ENCODE results near the gene OIT3. TPM values are rescaled to one million over a fixed set of nuclear protein-coding genes. Genes with fewer than 3 reads are reported as not detected.

OIT3 gene
- total and polyA plus RNA-seq, 2 of the 4 experiments (the other 2 are of a cell fraction) = not detected

- H3K4me1 ChIP-seq (ENCODE audit: control insufficient read depth, insufficient read depth, low read length) = peaks cover 4% of the 10 kb centered on the region; the same call in 1 of the 2 replicates
- H3K79me1 ChIP-seq (ENCODE audit: low read depth in 1 of 2, low read length in 2 of 2) = peaks cover 12 to 34% of the 10 kb centered on the region in 2 experiments
- no CpG with 5 or more reads among the region's 7 CpGs for WGBS, 2 experiments (ENCODE audit: extremely low coverage in 2 of 2, insufficient read length in 1 of 2)
- no peak overlapping the region for H3K9ac ChIP-seq (ENCODE audit: low read depth, low read length)
- no peak overlapping the region; the same call in 1 of the 2 replicates for H3K27ac ChIP-seq (ENCODE audit: insufficient read depth, low read length)
- BruUV-seq (replicated peaks) = no TSS peak
- ATAC-seq (ENCODE audit: low read depth) (peak; percentile 89), DNase-seq (peak; percentile 89)
- no peak overlapping the region for H2BK15ac ChIP-seq (ENCODE audit: low read depth, low read length)
- no peak overlapping the region for H2AFZ ChIP-seq (replicated peaks; ENCODE audit: low read length, poor library complexity)
- no peaks in the 10 kb centered on the region for H3K27me3 ChIP-seq (ENCODE audit: control insufficient read depth, insufficient read depth, low read length)
- H3K4me3 ChIP-seq (ENCODE audit: insufficient read depth, low read depth, low read length) = no peak overlapping the region
- no peak overlapping the region for H2AK5ac ChIP-seq (ENCODE audit: low read depth, low read length)
- H4K20me1 ChIP-seq (ENCODE audit: insufficient read depth, low read length) = peaks cover 3% of the 10 kb centered on the region; the same call in 1 of the 2 replicates
- H2BK5ac ChIP-seq (ENCODE audit: low read depth, low read length, poor library complexity, severe bottlenecking) = no peak overlapping the region
- dilution Hi-C loops (cut with HindIII; ENCODE audit: low sequenced_read_pairs, unreplicated experiment) = no loop called here
- H3K36me3 ChIP-seq (ENCODE audit: control insufficient read depth, insufficient read depth, low read length) = no peaks in the 10 kb centered on the region; the same call in 1 of the 2 replicates
- H3K9me3 ChIP-seq (ENCODE audit: control insufficient read depth, insufficient read depth, low read length) = no peaks in the 10 kb centered on the region
- no peak overlapping the region for H4K5ac ChIP-seq (ENCODE audit: low read depth, low read length)
- H2BK20ac ChIP-seq (ENCODE audit: low read depth, low read length) = no peak overlapping the region
- H3K14ac ChIP-seq (replicated peaks; ENCODE audit: low read depth, low read length) = no peak overlapping the region
- in situ Hi-C loops (cut with MboI; ENCODE audit: low sequenced_read_pairs) = no loop called here
- H3K9me1 ChIP-seq (ENCODE audit: insufficient read depth, low read length) = no peaks in the 10 kb centered on the region; the same call in 1 of the 2 replicates
- H3K4me2 ChIP-seq (ENCODE audit: low read depth, low read length) = no peak overlapping the region
- no peak overlapping the region for H2AK9ac ChIP-seq (replicated peaks; ENCODE audit: low read depth, low read length, poor library complexity)
- H4K91ac ChIP-seq (ENCODE audit: insufficient read depth, low read depth, low read length) = no peak overlapping the region
- H2BK120ac ChIP-seq (ENCODE audit: low read depth, low read length) = no peak overlapping the region
- no peak overlapping the region for H3K4ac ChIP-seq (ENCODE audit: low read depth, low read length)
- TF ChIP-seq CEBPB (IDR thresholded peaks at IDR 0.05; ENCODE audit: low read depth, low read length) = peak; percentile 68
- TF ChIP-seq MAFK (IDR thresholded peaks at IDR 0.05; ENCODE audit: low read depth, low read length) = peak; percentile 19; the same call in 1 of the 2 replicates
- TF ChIP-seq FOS (IDR thresholded peaks at IDR 0.05; ENCODE audit: low read depth, low read length) = peak; percentile 54
- TF ChIP-seq MAZ (IDR thresholded peaks at IDR 0.05; ENCODE audit: borderline replicate concordance, low read depth, low read length) = no peak
- TF ChIP-seq BHLHE40 (IDR thresholded peaks at IDR 0.05; ENCODE audit: low read depth, low read length) = 0 out of 2 replicates have a peak, but pooled peaks have one; percentile 22
- CTCF ChIA-PET = no interaction called here
- H4K8ac ChIP-seq (ENCODE audit: low read depth in 2 of 2, low read length in 2 of 2) = no peak overlapping the region
- intact Hi-C loops (cut with micrococcal nuclease) = no loop called here
- H3K56ac ChIP-seq (ENCODE audit: extremely low read depth, insufficient read depth, low read length) = no peak overlapping the region
- POLR2A ChIA-PET (ENCODE audit: unreplicated experiment) = no interaction called here
- no peak overlapping the region for H3K23ac ChIP-seq (ENCODE audit: low read depth, low read length)
- H3K18ac ChIP-seq (ENCODE audit: low read depth, low read length) = no peak overlapping the region
Measured at GRCh38 chr10:72846238-72846637, 47.3 kb upstream of the OIT3 start.
